CD4-positive, alpha-beta T cell treated with Interleukin-17A for 4 hours (primary cell): ENCODE data around the gene PRKAG1.
"Not testable (repeated sequence)": the region's sequence is repeated elsewhere in the genome, so short reads cannot be mapped to it uniquely, and the experiment has no call there.

Source experiments
- DNase-seq: peaks from one replicate; pipeline ENCODE4 v3.0.0-alpha.2; 2020; ENCODE audit warnings: mixed read lengths

Gene PRKAG1

GRCh38 chr12:49018261-49019119, at the start of gene PRKAG1:
PRKAG1 (minus strand) TSS chr12:49018776; CDS start chr12:49018740, 36 bp downstream.
- peak; percentile 97 for DNase-seq

- no peak for DNase-seq
These were observed 47.5 kb upstream of the PRKAG1 start for GRCh38 chr12:49066120-49066519.

GRCh38 chr12:49064767-49065152, 46.2 kb upstream of the PRKAG1 start:
- no peak for DNase-seq

GRCh38 chr12:49061916-49062315, 43.3 kb upstream of the PRKAG1 start:
- not testable (repeated sequence) for DNase-seq

GRCh38 chr12:49061157-49061650, 42.6 kb upstream of the PRKAG1 start:
- DNase-seq = peak; percentile 30

- peak; percentile 92 for DNase-seq
These were observed 41.9 kb upstream of the PRKAG1 start, which contains the start of gene KMT2D for GRCh38 chr12:49060237-49061156. KMT2D (minus strand) TSS chr12:49060794; CDS start chr12:49055324, 5,470 bp downstream.

- peak; percentile 32 for DNase-seq
These were observed 41.0 kb upstream of the PRKAG1 start for GRCh38 chr12:49059299-49060171.

- no peak for DNase-seq
These were observed 40.4 kb upstream of the PRKAG1 start for GRCh38 chr12:49059045-49059298.

- no peak for DNase-seq
These were observed 39.9 kb upstream of the PRKAG1 start for GRCh38 chr12:49058366-49059044.

- DNase-seq = no peak
These were observed 39.3 kb upstream of the PRKAG1 start for GRCh38 chr12:49057888-49058287.

- peak; percentile 64 for DNase-seq
These were observed 37.6 kb upstream of the PRKAG1 start for GRCh38 chr12:49055978-49056754.

- no peak for DNase-seq
These were observed 36.5 kb upstream of the PRKAG1 start for GRCh38 chr12:49055092-49055491.

- DNase-seq = no peak
These were observed 35.9 kb upstream of the PRKAG1 start for GRCh38 chr12:49054524-49054923.

GRCh38 chr12:49054096-49054495, 35.5 kb upstream of the PRKAG1 start:
- DNase-seq = no peak

- no peak for DNase-seq
These were observed 34.1 kb upstream of the PRKAG1 start for GRCh38 chr12:49052451-49053208.

- DNase-seq = no peak
These were observed 33.3 kb upstream of the PRKAG1 start for GRCh38 chr12:49051777-49052438.

- DNase-seq = no peak
These were observed 32.8 kb upstream of the PRKAG1 start for GRCh38 chr12:49051373-49051764.

- no peak for DNase-seq
These were observed 32.2 kb upstream of the PRKAG1 start for GRCh38 chr12:49050507-49051372.
